HCT116 (cell line): ENCODE results near the gene NAB1.

Experiments
- ATF3 ChIP-seq: IDR thresholded peaks from 2 replicates; pipeline ENCODE4 v1.6.1; 2012
- CTCF ChIP-seq, 3 experiments: fragments of 200-600 bp in 1 of 3; sonication (generic) in 1 of 3; IDR thresholded peaks in 2 of 3; conservative IDR thresholded peaks in 1 of 3; 2 replicates each; pipeline ENCODE4 v1.5.1; 2012 to 2017; ENCODE audit warnings: low read depth in 2 of 3, low read length in 2 of 3, antibody characterized with exemption in 1 of 3, borderline replicate concordance in 1 of 3, control low read depth in 1 of 3, mild to moderate bottlenecking in 1 of 3, mixed read lengths in 1 of 3, mixed run types in 1 of 3, moderate library complexity in 1 of 3; ENCODE audit not compliant: insufficient read depth in 1 of 3
- EZH2 ChIP-seq: fragments of 200-600 bp; sonication (generic); IDR thresholded peaks from 2 replicates; pipeline ENCODE4 v1.6.1; 2017; ENCODE audit warnings: antibody characterized with exemption, mixed run types
- EZH2phosphoT487 ChIP-seq: fragments of 200-600 bp; IDR thresholded peaks from 2 replicates; pipeline ENCODE4 v1.6.1; 2018; ENCODE audit warnings: antibody characterized with exemption, borderline replicate concordance
- JUND ChIP-seq: IDR thresholded peaks from 2 replicates; pipeline ENCODE4 v1.6.1; 2012
- POLR2A ChIP-seq: IDR thresholded peaks from 2 replicates; pipeline ENCODE4 v1.7.0; 2011; ENCODE audit warnings: borderline replicate concordance; ENCODE audit not compliant: insufficient read depth, insufficient read length; ENCODE audit errors: extremely low read depth
- POLR2AphosphoS5 ChIP-seq: IDR thresholded peaks from 2 replicates; pipeline ENCODE4 v1.6.1; 2011; ENCODE audit warnings: mild to moderate bottlenecking, low read depth, low read length, moderate library complexity
- RAD21 ChIP-seq: IDR thresholded peaks from 2 replicates; pipeline ENCODE4 v1.6.1; 2012; ENCODE audit warnings: low read depth, mild to moderate bottlenecking
- REST ChIP-seq: IDR thresholded peaks from 2 replicates; pipeline ENCODE4 v1.6.1; 2012; ENCODE audit warnings: low read depth
- SP1 ChIP-seq: IDR thresholded peaks from 2 replicates; pipeline ENCODE4 v1.6.1; 2012; ENCODE audit warnings: low read depth
- SRF ChIP-seq: IDR thresholded peaks from 2 replicates; pipeline ENCODE4 v1.6.1; 2012; ENCODE audit warnings: low read depth
- TCF7L2 ChIP-seq: IDR thresholded peaks from 2 replicates; pipeline ENCODE4 v1.7.0; 2011; ENCODE audit warnings: borderline replicate concordance, inconsistent platforms; ENCODE audit not compliant: insufficient read depth, insufficient read length; ENCODE audit errors: extremely low read depth
- YY1 ChIP-seq: IDR thresholded peaks from 2 replicates; pipeline ENCODE4 v1.6.1; 2011; ENCODE audit warnings: low read length, low read depth, moderate library complexity, mild to moderate bottlenecking; ENCODE audit not compliant: insufficient replicate concordance; ENCODE audit errors: extremely low read depth
- ZFX ChIP-seq: fragments of 450-650 bp; IDR thresholded peaks from 2 replicates; pipeline ENCODE4 v1.6.1; 2017

GRCh38 chr2:190646780-190647522, 1.9 kb upstream of the NAB1 start:
- TF ChIP-seq CTCF (IDR thresholded peaks at IDR 0.05 in 2 of 3, conservative IDR thresholded peaks at IDR 0.05 in 1 of 3; ENCODE audit: borderline replicate concordance in 1 of 3, insufficient read depth in 1 of 3, low read depth in 2 of 3, low read length in 2 of 3) (no peak), EZH2 (no peak), JUND (no peak), POLR2A (no peak), SRF (no peak), REST (no peak), EZH2phosphoT487 (no peak), RAD21 (no peak), SP1 (no peak), POLR2AphosphoS5 (no peak), TCF7L2 (no peak), ATF3 (no peak), ZFX (no peak), YY1 (no peak)
